NCI-H2227 treated with DMSO at 0.1 percent for 48 hours (cell line): ENCODE results near the gene OR2T11.
A peak's percentile ranks its signal among the peaks of the same experiment; 100 is the strongest.
"Not testable (repeated sequence)": the region's sequence is repeated elsewhere in the genome, so short reads cannot be mapped to it uniquely, and the experiment has no call there.

Source experiments
- DNase-seq: peaks from one replicate; lab custom pipeline; 2025; lab: John Stamatoyannopoulos, UW

Gene OR2T11

DNA sequence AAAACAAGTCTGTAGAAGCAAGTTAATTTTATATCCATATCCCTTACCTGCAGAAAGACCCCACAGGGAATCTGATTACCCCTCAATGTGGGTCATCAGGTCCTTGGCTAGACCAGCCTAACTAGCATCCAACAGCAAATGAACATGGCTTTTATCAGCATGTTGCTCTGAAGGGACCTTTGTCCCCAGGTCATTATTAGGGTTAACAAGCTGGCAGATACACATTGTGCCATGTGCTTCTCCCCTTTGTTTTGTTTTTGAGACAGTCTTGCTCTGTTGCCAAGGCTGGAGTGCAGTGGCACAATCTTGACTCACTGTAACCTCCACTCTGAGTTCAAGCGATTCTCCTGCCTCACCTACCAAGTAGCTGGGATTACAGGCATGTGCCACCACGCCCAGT, at the start of gene OR2T11:
Gene OR2T11 (minus strand): TSS at position 101 of the 400 bp plus-strand sequence. CDS start 7,963 bp downstream, outside the sequence.
- DNase-seq: not testable (repeated sequence)

DNA sequence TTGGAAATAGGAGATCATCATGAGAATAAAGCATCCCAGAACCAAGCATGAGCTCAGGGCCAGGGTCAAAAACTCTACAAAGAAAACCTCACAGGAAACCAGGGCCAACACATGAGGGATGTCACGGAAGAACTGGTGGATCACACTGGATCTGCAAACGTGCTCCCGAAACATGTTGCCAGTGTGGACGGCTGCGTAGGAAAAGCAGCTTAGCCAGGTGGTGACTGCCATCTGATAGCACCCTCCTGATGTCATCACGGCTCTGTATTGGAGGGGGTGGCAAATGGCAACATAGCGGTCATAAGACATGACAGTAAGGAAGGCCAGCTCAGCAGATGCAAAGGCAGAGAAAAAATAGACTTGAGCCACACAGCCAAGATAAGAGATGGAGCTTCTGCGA, 46.8 kb upstream of the OR2T11 start:
- DNase-seq: no peak

GRCh38 chr1:248670003-248670402, 35.1 kb upstream of the OR2T11 start:
- DNase-seq: no peak

DNA sequence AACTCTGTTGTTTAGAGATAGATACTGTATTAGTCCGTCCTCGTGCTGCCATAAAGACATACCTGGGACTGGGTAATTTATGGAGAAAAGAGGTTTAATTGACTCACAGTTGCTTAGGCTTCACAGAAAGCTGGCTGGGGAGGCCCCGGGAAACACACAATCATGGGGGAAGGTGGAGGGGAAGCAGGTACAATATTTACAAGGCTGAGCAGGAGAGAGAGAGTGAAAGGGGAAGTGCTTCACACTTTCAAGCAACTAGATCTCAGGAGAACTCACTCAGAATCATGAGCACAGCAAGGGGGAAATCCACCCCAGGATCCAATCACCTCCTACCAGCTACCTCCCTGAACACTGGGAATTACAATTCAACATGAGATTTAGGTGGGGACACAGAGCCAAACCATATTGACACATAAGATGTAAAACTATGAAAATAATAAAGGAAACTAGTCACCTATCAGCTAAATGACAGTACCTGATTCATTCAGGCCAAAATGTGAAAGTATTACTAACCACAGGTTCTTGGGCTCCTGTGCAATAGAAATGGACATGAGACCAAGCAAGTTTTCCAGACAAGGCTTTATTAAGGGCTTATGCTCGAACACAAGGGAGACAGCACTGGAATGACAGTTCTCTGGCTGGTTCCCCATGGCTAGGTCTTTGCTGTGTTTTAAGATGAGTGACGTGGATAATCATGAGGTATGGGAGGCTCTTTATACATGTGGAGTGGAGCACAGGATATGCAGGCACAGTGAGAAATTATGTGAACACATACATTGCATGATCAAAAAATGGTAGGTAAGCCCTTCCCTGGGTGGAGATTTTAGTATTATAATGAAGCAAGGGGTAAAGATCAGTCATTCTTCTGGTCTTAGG, 28.8 kb upstream of the OR2T11 start:
- DNase-seq: not testable (repeated sequence)

DNA sequence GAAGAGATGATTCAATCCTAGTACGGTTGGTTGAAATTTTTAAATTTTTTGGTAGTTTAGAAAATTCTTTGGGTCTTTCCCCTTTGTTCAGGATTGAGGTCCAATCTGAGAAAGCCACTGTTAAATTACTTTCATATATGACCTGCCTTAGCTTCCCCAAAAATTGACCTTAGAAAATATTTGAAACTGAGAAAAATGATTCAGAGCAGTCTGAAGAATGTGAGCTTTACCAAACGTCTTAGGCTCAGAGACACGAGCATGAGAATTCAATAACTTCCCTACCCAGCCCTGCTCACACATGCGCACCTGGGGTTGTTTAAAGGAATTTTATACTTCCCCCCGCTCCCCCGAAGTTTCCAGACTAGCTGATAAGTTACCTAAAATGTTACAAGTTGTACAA, 21.9 kb upstream of the OR2T11 start:
- DNase-seq: not testable (repeated sequence)

DNA sequence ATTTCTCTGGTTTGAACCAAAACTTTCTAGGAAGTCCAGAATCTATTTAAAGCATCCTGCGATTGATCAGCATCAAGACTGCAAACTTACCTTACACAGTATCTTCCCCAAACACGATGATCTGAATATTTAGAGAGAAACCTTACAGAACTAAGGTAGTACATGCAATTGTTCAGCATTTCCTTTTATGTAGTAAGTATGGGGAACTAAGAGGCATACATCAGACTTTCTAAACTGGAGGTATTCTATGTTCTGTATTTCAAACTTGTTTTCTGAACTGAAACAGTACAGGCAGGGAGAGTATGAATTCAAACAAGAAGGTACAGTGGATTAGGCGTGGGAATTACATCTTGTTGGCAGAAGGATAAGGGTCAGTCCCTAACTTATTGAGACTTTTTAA, 20.5 kb upstream of the OR2T11 start, which contains the start of gene OR2T27:
Gene OR2T27 (minus strand): TSS at position 175 of the 400 bp plus-strand sequence. CDS start 4,644 bp downstream, outside the sequence.
- DNase-seq: not testable (repeated sequence)

GRCh38 chr1:248648770-248649536, 14.1 kb upstream of the OR2T11 start:
- not testable (repeated sequence) for DNase-seq

DNA sequence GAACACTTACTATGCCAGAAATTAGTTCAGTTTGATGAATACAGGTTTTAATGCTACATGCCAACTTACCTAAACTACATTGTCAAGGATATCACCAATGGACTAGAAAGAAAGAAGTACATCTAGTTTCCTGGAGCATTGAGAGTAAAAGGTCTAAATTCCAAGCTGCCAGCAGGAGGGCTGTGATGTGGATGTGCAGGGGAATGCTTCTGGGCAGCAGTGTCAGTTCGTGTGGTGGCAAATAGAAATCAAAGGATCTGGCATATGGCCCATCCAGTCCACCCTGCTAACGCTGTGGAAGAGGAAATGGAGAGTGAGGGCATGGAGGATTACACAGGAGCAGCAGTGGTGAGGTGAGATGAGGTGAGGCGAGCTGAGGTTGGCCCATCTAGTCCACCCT, 10.3 kb upstream of the OR2T11 start, which contains the start of gene OR2T35:
Gene OR2T35 (minus strand): TSS at position 101 of the 400 bp plus-strand sequence. CDS start 6,020 bp downstream, outside the sequence.
- DNase-seq: not testable (repeated sequence)

DNA sequence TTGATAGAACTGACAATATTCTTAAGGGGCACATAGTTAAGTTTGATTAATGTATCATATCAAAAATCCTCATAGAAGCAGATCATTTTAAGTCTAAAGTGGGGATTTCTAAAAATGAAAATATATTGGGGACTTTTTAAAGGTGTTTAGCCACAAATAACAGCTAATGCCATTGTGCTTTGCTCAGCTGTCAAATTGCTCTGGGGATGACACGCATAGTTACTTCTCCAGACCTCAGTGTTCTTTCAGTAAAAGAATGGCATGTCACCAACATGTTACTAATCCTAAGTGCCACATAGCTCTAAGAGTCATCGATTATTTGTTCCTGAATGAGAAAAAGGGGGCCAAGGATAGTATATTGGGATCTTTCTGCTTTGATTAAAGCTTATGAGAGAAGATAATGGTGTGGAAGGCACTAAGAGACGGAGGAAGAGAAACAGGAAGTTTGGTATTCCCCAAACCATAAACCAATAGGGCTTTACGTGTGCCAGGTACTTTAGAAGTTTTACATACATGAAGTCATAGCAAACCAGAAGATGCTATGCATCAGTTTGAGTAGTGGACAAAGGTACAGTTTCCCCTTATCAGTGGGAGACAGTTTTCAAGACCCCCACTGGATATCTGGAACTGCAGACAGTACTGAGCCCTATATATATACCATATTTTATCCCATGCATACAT, 8.2 kb upstream of the OR2T11 start:
- DNase-seq: not testable (repeated sequence)

GRCh38 chr1:248641583-248641982, 6.7 kb upstream of the OR2T11 start:
- not testable (repeated sequence) for DNase-seq

GRCh38 chr1:248640906-248641305, 6.0 kb upstream of the OR2T11 start:
- DNase-seq: not testable (repeated sequence)

- not testable (repeated sequence) for DNase-seq
These were observed 4.8 kb upstream of the OR2T11 start for GRCh38 chr1:248639652-248640051.

DNA sequence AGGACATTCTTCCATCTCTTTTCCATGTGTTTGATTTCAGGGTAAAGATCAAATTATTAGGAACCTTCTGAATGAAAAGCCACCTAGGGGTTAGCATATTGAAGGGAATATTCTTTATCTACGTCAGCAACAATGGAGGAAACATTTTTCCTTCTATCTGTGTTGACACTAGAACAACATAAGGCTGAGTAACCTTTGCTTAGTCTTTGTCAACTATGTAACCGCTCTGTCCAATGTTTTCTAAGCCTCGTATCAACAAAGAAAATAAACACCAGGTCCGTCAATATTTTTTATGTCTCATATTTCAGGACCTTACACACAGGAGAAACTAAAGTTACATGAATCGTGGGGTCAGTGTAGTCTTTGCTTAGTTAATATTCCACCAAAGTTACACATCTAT, 1.7 kb upstream of the OR2T11 start:
- not testable (repeated sequence) for DNase-seq

DNA sequence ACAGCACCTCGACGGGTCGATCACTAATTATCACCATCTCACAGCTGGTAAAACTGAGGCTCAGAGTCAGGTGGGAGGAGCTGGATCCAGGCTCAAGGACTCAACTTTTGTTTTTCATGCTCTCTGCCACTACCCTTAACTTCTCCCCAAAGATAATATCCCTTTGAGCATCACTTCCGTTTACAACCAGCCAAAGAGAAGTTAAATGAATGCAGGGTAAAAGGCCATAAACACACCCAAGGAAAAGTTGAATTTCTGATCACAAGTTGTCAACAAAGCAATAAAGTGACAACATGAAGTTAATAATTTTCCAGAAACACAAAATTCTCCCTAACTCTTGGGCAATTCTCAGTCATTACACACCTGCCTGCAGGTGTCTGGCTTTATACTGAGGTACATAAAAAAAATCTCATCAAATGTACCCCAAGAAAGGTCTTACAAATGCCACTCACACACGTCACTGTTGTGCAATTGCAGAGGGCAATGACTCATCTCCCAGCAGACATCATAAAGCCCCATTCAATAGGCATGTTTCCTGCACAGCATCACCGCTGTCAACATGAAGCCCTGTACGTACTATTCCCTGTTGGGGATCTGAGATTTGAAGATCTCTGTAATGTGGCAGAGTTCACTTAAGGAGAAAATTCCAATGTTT, 3.4 kb downstream of the OR2T11 start:
- DNase-seq: no peak

- DNase-seq: no peak
These were observed 4.3 kb downstream of the OR2T11 start for GRCh38 chr1:248630551-248630950.

DNA sequence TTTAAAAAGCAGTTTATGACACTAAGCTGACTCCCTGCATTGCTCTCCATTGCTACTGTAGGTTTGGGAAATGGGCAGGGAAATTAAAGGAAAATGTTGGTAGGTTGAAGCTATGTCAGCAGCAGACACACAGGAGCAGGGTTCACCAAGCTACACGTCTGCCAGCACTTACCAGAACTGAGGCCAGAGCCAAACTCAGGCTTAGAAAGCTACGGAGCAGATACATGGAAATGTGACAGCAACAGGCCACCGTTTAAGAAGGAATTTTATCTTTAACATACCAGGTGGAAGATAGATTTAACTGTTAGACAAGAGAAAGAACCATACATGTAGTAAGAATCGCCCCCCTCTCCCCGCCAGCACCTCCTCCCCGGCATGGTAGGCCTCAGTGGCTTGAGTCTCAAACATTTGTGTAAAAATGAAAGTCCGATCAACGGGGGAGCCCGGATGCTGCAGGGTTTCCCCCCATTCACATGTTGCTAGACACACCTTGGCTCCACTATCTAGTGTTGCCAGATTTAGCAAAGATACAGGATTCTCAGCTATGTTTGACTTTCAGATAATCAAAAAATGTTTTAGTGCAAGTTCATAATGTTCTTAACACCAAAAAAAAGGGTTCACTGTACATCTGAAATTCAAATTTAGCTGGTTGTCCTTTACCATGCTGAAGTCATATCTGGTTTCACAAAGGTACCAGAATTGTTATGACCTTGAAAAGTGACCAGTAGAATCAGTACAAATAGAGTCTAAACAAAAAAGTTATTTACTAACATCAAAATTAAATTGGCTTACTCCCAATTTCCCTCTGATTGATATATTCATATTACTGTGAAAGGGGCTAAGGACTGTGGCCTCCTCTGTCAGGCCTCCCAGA, 6.7 kb downstream of the OR2T11 start:
- DNase-seq: no peak

GRCh38 chr1:248625971-248626370, 8.9 kb downstream of the OR2T11 start:
- no peak for DNase-seq

DNA sequence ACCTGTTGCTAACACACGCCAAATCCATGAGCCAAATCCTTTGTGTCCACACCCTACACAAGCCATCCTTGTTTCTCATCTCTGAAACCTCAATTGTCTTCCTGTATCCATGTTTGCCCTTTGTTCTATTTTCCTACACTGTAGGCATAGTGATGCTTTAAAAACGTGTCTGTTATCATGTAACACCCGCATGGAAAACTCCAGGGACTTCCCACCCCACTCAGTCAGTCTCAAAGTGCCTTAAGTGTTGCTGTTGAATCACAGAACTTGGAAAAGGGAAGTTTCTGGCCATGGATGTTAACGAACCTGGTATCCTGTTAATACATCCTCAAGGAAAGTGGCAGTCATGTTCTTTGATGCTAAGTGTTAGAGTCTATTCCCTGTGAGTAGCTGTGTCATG, 9.7 kb downstream of the OR2T11 start:
- DNase-seq: no peak

DNA sequence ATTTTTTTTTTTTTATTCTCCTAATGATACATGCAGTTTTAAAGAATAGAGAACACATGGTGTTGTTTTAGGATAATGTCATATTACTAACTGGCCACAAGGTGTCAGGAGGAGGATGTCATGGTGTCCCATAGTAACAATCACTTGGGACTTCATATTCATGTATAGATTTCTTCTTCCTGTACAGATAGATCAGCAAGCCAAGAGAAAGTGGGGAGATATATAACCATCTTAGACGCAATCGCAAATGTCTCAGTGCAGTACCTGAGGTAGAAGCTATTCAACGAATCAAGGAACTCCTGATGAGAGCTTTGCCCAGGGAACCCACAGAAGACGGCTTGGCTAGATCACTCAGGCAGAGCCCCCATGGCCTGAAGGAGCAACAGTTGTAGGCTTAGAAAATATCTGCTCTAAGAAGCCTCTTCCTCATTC, 12.3 kb downstream of the OR2T11 start:
- peak; percentile 16 for DNase-seq

- DNase-seq: no peak
These were observed 13.1 kb downstream of the OR2T11 start for GRCh38 chr1:248621770-248622169.
